ENCODE measurements around the gene TMEM165. TPM values are rescaled to one million over a fixed set of nuclear protein-coding genes. Genes with fewer than 3 reads are reported as not detected.

The TMEM165 gene
- total and polyA plus RNA-seq, 9 donors: 33.3 to 230 (median 77.8) TPM

DNA sequence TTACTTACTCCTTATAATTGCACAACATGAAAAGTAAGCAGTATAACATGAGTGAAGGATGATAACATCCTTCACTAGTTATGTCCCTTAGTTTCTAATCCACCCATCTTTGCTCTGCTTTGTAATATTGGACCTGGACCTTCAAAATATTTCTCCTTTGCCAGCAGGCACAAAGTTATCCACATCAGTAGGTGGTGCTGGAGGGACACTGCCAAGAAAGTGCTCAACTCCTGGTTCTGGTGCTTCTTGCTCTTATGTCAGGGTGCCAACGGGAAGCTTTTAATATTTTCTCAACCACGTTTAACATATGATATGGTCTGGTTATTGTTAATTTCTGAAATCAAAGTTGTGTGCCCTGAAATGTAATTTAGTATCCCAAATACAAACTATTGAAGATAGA is 49.1 kb downstream of the TMEM165 start:
- H3K27me3 ChIP-seq: no peaks in the 10 kb centered on the region
- H3K4me1 ChIP-seq (ENCODE audit: insufficient read depth): no peaks in the 10 kb centered on the region
- H3K36me3 ChIP-seq: no peaks in the 10 kb centered on the region
- WGBS, 3 donors: 30 to 45% (median 40%) methylated on average over 1 to 2 of the region's 2 CpGs
- H3K4me3 ChIP-seq: no peak overlapping the region
- no peak for DNase-seq
- intact Hi-C loops (cut with DNase I): no loop called here
- no peak for TF ChIP-seq EP300 (IDR thresholded peaks at IDR 0.05)
- TF ChIP-seq POLR2A (IDR thresholded peaks at IDR 0.05): no peak
- TF ChIP-seq, protein P1, sequence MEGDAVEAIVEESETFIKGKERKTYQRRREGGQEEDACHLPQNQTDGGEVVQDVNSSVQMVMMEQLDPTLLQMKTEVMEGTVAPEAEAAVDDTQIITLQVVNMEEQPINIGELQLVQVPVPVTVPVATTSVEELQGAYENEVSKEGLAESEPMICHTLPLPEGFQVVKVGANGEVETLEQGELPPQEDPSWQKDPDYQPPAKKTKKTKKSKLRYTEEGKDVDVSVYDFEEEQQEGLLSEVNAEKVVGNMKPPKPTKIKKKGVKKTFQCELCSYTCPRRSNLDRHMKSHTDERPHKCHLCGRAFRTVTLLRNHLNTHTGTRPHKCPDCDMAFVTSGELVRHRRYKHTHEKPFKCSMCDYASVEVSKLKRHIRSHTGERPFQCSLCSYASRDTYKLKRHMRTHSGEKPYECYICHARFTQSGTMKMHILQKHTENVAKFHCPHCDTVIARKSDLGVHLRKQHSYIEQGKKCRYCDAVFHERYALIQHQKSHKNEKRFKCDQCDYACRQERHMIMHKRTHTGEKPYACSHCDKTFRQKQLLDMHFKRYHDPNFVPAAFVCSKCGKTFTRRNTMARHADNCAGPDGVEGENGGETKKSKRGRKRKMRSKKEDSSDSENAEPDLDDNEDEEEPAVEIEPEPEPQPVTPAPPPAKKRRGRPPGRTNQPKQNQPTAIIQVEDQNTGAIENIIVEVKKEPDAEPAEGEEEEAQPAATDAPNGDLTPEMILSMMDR (IDR thresholded peaks at IDR 0.05): no peak
- H3K27ac ChIP-seq: no peak overlapping the region
- no peaks in the 10 kb centered on the region for H3K9me3 ChIP-seq

DNA sequence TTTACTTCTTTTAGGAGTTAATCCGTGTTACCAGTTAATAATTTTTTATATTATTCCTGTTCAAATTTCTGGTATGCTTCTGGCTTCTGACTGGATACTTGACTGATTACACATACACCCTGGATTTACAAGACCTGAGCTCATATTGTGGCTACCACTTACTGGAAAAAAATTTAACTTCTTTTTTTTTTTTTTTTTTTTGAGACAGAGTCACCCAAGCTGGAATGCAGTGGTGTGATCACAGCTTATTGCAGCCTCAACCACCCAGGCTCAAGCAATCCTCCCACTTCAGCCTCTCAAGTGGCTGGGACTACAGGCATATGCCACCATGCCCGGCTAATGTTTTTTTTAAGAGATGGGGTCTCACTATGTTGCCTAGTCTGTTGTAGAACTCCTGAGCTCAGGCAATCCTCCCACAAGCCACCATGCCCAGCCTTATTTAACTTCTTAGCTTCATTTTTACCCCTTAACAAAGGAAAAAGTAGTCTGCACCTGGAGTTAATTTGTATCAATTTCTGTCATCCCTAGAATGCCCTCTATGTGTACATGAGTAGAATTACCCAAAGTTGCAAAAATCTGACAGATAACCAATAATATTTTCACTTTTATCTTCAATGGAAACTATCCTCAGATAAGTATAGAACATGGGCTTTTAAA is 50.3 kb downstream of the TMEM165 start:
- intact Hi-C loops (cut with DNase I): no loop called here
- DNase-seq: no peak
- Histone ChIP-seq H3K4me1 (ENCODE audit: insufficient read depth) (no peaks in the 10 kb centered on the region), H3K27ac (no peak overlapping the region), H3K4me3 (no peak overlapping the region), H3K36me3 (no peaks in the 10 kb centered on the region), H3K9me3 (no peaks in the 10 kb centered on the region), H3K27me3 (no peaks in the 10 kb centered on the region)
- WGBS, 3 donors: 92 to 95% (median 94%) methylated on average over 2 of the region's 2 CpGs
- TF ChIP-seq EP300 (IDR thresholded peaks at IDR 0.05) (no peak), POLR2A (IDR thresholded peaks at IDR 0.05) (no peak)
- TF ChIP-seq, protein P1 (IDR thresholded peaks at IDR 0.05): no peak

DNA sequence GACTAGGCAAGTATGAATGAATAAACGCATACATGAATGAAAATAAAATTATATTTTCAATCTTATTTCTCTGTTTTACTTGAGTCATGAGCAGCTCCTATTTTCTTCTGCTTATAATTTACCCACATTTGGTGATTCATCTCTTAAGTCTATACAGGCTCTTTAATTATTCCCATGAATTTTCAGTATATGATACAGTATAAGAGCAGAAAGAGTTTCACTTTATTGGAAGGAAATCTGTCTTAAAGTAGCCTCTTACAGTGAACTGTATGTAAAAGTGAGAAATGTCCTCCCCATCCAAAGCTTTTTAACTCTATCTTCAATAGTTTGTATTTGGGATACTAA is 50.8 kb downstream of the TMEM165 start:
- Histone ChIP-seq H3K27me3 (no peaks in the 10 kb centered on the region), H3K4me3 (no peak overlapping the region), H3K36me3 (no peaks in the 10 kb centered on the region), H3K27ac (no peak overlapping the region), H3K9me3 (no peaks in the 10 kb centered on the region), H3K4me1 (ENCODE audit: insufficient read depth) (no peaks in the 10 kb centered on the region)
- intact Hi-C loops (cut with DNase I): no loop called here
- 82 to 93% (median 88%) methylated on average over 1 of the region's 1 CpG for WGBS, 3 donors
- TF ChIP-seq, protein P1 (IDR thresholded peaks at IDR 0.05): no peak
- TF ChIP-seq POLR2A (IDR thresholded peaks at IDR 0.05) (no peak), EP300 (IDR thresholded peaks at IDR 0.05) (no peak)
- no peak for DNase-seq

DNA sequence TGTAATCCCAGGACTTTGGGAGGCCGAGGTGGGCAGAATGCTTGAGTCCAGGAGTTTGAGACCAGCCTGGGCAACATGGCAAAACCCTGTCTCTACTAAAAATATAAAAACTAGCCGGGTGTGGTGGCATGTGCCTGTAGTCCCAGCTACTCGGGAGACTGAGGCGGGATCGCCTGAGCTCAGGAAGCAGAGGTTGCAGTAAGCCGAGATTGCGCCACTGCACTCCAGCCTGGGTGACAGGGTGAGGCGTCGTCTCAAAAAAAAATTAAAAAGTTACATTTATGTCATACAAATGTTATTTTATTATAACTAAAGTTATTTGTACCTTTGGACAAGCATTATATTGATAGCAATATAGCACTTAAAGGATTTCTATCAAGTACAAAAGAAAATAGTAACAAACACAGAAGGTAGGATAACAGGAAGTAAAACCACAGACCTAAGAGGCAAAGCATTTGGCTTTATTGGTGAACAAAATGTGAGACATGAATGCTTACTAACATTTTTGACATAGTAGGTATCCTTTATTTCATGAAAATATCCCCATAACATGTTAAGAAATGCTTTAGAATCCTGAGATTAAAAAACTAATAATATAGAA is 51.5 kb downstream of the TMEM165 start:
- Histone ChIP-seq H3K27me3 (no peaks in the 10 kb centered on the region), H3K4me3 (no peak overlapping the region), H3K27ac (no peak overlapping the region), H3K9me3 (no peaks in the 10 kb centered on the region), H3K36me3 (no peaks in the 10 kb centered on the region), H3K4me1 (ENCODE audit: insufficient read depth) (no peaks in the 10 kb centered on the region)
- 93 to 97% (median 94%) methylated on average over 9 of the region's 9 CpGs for WGBS, 3 donors
- no peak for DNase-seq
- intact Hi-C loops (cut with DNase I): no loop called here
- TF ChIP-seq EP300 (IDR thresholded peaks at IDR 0.05) (no peak), POLR2A (IDR thresholded peaks at IDR 0.05) (no peak)
- TF ChIP-seq, protein P1 (IDR thresholded peaks at IDR 0.05): no peak
